ENCODE measurements around the gene GBF1. TPM values are rescaled to one million over a fixed set of nuclear protein-coding genes. Genes with fewer than 3 reads are reported as not detected.

The GBF1 gene
- total RNA-seq, 3 donors from 2014 or later = 51.9 to 67.8 (median 62.9) TPM

- H3K4me1 ChIP-seq (ENCODE audit: low read depth) = peaks cover 13% of the 10 kb centered on the region
- no peaks in the 10 kb centered on the region for H3K36me3 ChIP-seq (ENCODE audit: low read depth)
- intact Hi-C loops (cut with DNase I, micrococcal nuclease) = no loop called here
- no peak overlapping the region for H3K4me3 ChIP-seq
- DNase-seq = no peak
- TF ChIP-seq CTCF (IDR thresholded peaks at IDR 0.05) = no peak
- no peaks in the 10 kb centered on the region for H3K9me3 ChIP-seq
- ATAC-seq = peak; percentile 85
Observed at GRCh38 chr10:102235598-102235920, 9.8 kb upstream of the GBF1 start.

- no peaks in the 10 kb centered on the region for H3K36me3 ChIP-seq (ENCODE audit: low read depth)
- no peak overlapping the region for H3K4me3 ChIP-seq
- intact Hi-C loops (cut with DNase I, micrococcal nuclease) = no loop called here
- DNase-seq (no peak), ATAC-seq (no peak)
- TF ChIP-seq CTCF (IDR thresholded peaks at IDR 0.05) = no peak
- H3K9me3 ChIP-seq = no peaks in the 10 kb centered on the region
- peaks cover 14% of the 10 kb centered on the region for H3K4me1 ChIP-seq (ENCODE audit: low read depth)
Observed at GRCh38 chr10:102236006-102236405, 9.3 kb upstream of the GBF1 start.

- Histone ChIP-seq H3K36me3 (ENCODE audit: low read depth) (no peaks in the 10 kb centered on the region), H3K4me1 (ENCODE audit: low read depth) (peaks cover 15% of the 10 kb centered on the region), H3K9me3 (no peaks in the 10 kb centered on the region), H3K4me3 (no peak overlapping the region)
- no peak for ATAC-seq
- intact Hi-C loops (cut with DNase I, micrococcal nuclease) = no loop called here
- no peak for TF ChIP-seq CTCF (IDR thresholded peaks at IDR 0.05)
- DNase-seq = no peak
Observed at GRCh38 chr10:102237711-102238252, 7.5 kb upstream of the GBF1 start.

GRCh38 chr10:102240467-102241031 is 4.8 kb upstream of the GBF1 start:
- no peak overlapping the region for H3K4me3 ChIP-seq
- no peaks in the 10 kb centered on the region for H3K9me3 ChIP-seq
- no peak for TF ChIP-seq CTCF (IDR thresholded peaks at IDR 0.05)
- peak in 1 of 3 donors; percentile 34 for DNase-seq
- no peaks in the 10 kb centered on the region for H3K36me3 ChIP-seq (ENCODE audit: low read depth)
- H3K4me1 ChIP-seq (ENCODE audit: low read depth) = peaks cover 21% of the 10 kb centered on the region
- ATAC-seq = no peak
- intact Hi-C loops (cut with DNase I, micrococcal nuclease) = no loop called here

GRCh38 chr10:102241032-102241443 is 4.3 kb upstream of the GBF1 start:
- DNase-seq (no peak), ATAC-seq (no peak)
- intact Hi-C loops (cut with DNase I, micrococcal nuclease) = no loop called here
- Histone ChIP-seq H3K4me1 (ENCODE audit: low read depth) (peaks cover 21% of the 10 kb centered on the region), H3K9me3 (no peaks in the 10 kb centered on the region), H3K4me3 (no peak overlapping the region), H3K36me3 (ENCODE audit: low read depth) (no peaks in the 10 kb centered on the region)
- TF ChIP-seq CTCF (IDR thresholded peaks at IDR 0.05) = no peak
